GM11168 (cell line): ENCODE measurements around the gene PALM3.

ENCODE experiments used
- in situ Hi-C: fragments of 300-500 bp; cut with MboI; formaldehyde crosslinking; loops from one replicate; pipeline ENCODE4 v1.12.0; 2022; ENCODE audit warnings: low sequenced_read_pairs; ENCODE audit not compliant: unreplicated experiment

The PALM3 gene

DNA sequence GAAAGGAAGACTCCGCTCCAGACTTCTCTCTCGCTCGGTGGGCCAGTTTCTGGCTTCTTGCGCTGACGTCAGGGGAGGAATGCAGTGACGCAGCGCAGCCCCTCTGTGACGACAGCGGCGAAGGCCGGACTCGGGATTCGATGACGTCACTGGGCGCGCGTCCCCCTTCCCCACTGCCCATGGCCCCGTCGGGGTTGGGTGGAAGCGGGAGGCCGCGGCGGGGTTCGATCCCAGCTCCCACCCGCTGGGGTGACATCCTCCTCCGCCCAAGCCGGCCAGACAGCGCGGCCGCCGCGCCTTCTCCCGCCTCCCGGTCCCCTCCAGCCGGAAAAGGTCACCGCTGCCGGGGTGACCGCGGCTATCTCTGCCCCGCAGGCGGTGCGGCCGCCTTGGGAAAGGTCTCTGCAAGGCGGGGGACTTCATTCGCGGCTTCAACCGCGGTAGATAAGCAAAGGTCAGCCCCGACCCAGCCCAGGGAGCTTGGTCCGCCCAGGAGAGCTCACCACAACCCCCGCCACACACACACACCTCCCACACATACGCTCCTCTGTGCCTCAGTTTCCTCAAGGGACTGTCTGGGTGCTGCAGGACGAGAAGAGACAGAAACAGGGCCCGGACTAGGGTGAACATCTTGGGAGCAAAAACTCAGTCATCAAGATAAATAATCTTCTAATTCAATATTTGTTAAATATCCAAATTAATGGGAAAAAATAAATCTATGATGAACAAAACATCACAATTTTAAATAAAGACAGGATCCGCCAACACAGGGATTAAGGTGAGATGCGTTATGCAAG, 54.9 kb downstream of the PALM3 start:
- in situ Hi-C loops: no loop called here

DNA sequence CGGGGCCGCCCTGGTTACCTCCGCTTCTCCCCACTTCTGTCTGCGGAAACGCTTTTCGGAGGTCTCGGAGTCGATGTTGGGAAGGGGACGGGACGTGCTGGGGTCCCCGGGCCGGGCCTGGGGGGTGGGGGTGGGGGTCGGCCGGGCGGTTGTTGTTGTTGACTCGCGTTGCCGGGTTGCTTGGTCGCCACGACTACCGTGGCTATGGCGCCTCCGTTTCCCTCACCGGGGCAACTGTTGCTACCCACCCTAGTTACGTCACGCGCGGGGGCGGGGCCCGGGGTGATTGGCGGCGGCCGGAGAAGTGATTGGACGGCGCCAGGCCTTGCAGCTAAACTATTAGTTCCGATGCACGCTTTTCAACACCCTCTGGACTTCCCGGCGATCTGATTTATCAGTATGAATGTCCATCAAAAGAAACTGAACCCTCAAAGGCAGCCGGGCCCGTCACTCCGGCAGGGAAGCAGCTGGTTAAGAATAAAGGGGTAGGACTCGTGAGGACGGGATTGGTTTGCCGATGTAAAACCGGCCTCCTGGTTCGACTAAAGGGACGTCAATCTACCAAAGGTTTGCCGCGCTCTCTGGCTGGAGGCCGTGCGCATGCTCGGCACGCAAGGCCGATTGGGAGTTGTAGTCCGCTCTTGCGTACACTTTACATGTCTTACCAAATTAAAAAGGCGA, 55.7 kb downstream of the PALM3 start, which contains the start of gene RFX1:
Gene RFX1, minus strand, starts transcription at position 236 of the 681 bp plus-strand sequence. CDS start 12,477 bp downstream, outside the sequence.
- in situ Hi-C loops: no loop called here

DNA sequence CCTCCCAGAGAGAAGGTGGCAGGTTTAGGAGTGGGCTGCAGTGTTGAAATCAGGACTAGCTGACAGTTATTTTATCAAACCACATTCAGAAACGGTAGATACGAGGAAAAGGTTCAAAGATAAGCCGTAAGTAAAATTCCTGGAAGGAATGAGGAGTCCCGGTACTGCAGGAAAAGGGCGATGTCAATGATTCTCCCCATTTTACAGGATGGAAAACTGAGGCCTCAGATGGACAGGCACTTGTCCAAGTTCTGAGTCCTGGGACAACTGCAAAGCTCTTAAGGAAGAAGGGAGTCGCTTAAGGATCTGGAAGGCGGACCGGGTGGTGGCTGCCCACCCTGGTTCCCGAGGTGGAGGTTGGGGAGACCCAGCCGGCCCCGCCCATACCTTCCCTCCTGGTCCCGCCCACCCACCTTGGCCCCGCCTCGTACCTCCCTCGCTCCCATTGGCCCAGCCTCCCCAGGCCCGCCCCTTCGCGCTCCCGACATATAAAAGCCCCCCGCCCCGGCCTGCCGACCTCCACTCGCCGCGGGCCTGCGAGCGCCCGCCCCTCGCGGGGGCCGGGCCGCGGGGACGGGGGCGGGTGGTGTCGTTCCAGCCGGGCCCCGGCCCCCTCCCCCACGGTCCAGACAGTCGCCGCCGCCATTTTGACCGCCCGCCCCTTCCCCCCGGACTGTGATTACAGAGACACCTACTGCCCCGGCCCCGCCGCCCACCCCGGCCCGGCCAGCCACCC, 56.4 kb downstream of the PALM3 start:
- in situ Hi-C loops: no loop called here

- in situ Hi-C loops: no loop called here
Measured at GRCh38 chr19:14004619-14005348, 57.1 kb downstream of the PALM3 start.
